WI38 (cell line): Measurements from ENCODE around the gene GLRX.
"Not testable (repeated sequence)": the region's sequence is repeated elsewhere in the genome, so short reads cannot be mapped to it uniquely, and the experiment has no call there.

Source experiments
- H3K4me3 ChIP-seq: 2 replicates; pipeline ENCODE4 v1.5.1; 2011; ENCODE audit warnings: low read depth, mild to moderate bottlenecking, control low read depth, low read length
- CTCF ChIP-seq: IDR thresholded peaks from 2 replicates; pipeline ENCODE4 v1.5.1; 2012; ENCODE audit warnings: low read depth, mild to moderate bottlenecking, control low read depth, low read length

Gene GLRX

GRCh38 chr5:95817430-95817829 is 5.1 kb downstream of the GLRX start:
- no peak for TF ChIP-seq CTCF
- H3K4me3 ChIP-seq = no peak overlapping the region

GRCh38 chr5:95816776-95817175 is 5.8 kb downstream of the GLRX start:
- no peak for TF ChIP-seq CTCF
- H3K4me3 ChIP-seq = no peak overlapping the region

GRCh38 chr5:95816341-95816740 is 6.2 kb downstream of the GLRX start:
- no peak overlapping the region for H3K4me3 ChIP-seq
- TF ChIP-seq CTCF = no peak

- H3K4me3 ChIP-seq = no peak overlapping the region
These were observed 7.3 kb downstream of the GLRX start for GRCh38 chr5:95815155-95815729.

GRCh38 chr5:95813035-95813434 is 9.5 kb downstream of the GLRX start:
- not testable (repeated sequence) for H3K4me3 ChIP-seq

More at GRCh38 chr5:95815155-95815729, 7.3 kb downstream of the GLRX start:
- no peak for TF ChIP-seq CTCF

- no peak overlapping the region for H3K4me3 ChIP-seq
- no peak for TF ChIP-seq CTCF
These were observed 10.5 kb downstream of the GLRX start for GRCh38 chr5:95812074-95812471.

GRCh38 chr5:95811461-95812073 is 11.0 kb downstream of the GLRX start:
- H3K4me3 ChIP-seq = not testable (repeated sequence)

GRCh38 chr5:95811126-95811423 is 11.5 kb downstream of the GLRX start:
- H3K4me3 ChIP-seq = not testable (repeated sequence)

- TF ChIP-seq CTCF = no peak
- H3K4me3 ChIP-seq = no peak overlapping the region
These were observed 12.0 kb downstream of the GLRX start for GRCh38 chr5:95810305-95811125.
